Glomerular visceral epithelial cell (primary cell): Measurements from ENCODE around the gene TAF3.

ENCODE experiments used
- DNase-seq: peaks from one replicate; pipeline ENCODE4 v3.0.0-alpha.2; 2016; ENCODE audit errors: extremely low spot score

Gene TAF3

GRCh38 chr10:7874864-7875263 lies 56.6 kb downstream of the TAF3 start:
- DNase-seq: no peak

GRCh38 chr10:7876541-7877127 lies 58.3 kb downstream of the TAF3 start:
- DNase-seq: no peak

GRCh38 chr10:7881119-7881518 lies 62.8 kb downstream of the TAF3 start:
- no peak for DNase-seq

DNA sequence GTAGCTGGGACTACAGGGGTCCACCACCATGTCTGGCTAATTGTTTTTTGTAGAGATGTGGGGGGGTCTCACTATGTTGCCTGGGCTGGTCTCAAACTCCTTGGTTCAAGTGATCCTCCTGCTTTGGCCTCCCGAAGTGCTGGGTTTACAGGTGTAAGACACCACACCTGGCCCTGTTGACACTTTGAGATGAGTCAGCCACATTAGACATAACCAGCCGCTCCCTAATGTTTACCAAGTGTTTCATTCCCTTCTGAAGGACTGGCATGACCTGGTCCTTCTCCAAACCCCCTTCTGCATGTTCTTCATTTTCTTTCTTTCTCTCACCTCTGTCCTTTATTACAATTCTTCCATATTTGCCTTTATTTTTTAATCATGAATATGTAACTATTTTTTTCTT lies 67.8 kb downstream of the TAF3 start:
- no peak for DNase-seq

DNA sequence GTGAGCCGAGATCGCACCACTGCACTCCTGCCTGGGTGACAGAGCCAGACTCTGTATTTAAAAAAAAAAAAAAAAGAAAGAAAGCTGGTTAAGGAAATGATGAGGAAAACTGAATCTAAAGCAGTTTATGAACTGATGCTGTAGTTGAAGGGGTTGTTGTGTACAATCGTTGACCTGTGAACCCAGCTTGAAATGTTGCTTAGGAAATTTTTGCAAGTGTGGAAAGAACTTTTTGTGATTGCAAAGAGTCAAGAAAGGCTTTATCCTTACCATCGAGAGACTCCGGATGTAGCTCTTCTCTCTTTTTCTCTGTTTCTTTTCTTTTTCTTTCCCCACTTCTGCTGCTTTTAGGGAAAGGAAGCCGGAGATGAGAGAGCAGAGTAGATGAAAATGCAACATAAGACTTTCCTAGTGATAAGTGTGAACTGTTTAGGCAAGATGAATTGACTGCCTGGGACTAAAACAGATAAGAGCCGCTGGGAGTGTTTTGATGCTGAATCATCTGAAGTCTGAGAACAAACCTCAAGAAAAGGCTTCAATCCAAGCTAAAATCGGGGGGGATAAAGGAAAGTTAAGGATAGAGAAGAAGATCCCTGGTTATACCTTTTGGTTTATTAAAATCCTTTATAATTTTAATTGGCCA lies 69.0 kb downstream of the TAF3 start:
- no peak for DNase-seq

DNA sequence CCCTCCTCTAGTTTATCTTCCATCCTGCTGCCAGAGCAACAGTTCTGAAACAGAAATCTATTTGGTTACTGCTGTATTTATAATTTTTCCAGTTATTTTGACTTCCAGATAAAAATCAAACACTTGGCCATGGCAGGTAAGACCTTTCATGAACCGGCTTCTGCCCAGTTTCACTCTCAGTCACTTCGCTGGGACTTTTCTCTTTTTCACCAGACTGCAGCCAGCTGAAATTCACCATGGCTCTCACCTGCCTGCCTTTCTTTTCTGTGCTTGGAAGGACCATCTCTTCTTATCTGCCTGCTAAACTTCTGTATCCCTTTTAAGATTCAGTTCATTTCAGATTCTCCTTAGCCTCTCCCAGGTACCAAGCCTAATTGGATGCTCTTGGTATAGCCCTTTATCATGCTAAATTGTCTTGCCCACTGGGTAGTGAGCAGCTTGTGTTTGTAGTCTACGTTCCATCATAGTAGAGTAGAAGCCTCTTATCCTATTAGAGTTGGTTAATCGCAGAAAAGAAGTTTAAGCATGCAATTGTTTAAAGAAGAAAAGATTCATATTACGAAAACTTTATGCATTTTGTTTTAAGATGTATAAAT lies 71.7 kb downstream of the TAF3 start:
- no peak for DNase-seq

DNA sequence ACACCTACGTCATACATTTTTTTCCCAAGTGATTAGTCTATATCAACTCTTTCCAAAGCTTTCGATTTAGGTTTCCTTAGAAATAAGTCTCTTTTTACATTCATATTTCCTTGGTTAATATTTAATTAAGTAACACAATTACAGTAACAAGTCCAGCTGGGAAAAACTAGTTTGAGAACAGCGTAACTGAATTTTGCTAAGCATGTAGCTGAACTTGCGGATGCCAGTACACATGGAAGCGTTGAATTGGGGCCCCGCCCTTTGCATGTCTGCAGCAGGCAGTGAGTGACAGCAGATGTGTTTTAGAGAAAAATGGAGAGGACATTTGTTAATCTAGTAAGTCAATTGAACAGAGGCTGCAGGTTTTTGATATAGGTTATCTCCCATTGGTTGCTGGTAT lies 72.5 kb downstream of the TAF3 start:
- DNase-seq: no peak

DNA sequence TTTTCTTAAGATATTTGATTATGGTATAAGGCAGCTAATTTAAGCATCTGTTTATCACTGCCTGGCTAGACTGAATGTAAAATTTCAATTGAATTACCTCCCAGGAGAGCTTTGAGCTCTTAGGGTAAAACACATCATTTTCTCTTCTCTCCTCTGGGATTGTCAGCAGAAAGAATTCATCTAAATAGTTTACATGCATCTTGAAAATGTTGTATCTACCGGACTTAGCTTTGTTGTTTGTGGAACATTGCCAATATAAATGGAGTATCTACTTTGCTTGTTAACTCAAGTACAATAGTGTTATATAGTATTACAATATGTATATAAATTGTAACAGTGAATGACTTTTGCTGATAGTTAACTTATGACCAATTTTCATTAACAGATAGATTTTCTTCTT lies 73.3 kb downstream of the TAF3 start:
- DNase-seq: no peak

DNA sequence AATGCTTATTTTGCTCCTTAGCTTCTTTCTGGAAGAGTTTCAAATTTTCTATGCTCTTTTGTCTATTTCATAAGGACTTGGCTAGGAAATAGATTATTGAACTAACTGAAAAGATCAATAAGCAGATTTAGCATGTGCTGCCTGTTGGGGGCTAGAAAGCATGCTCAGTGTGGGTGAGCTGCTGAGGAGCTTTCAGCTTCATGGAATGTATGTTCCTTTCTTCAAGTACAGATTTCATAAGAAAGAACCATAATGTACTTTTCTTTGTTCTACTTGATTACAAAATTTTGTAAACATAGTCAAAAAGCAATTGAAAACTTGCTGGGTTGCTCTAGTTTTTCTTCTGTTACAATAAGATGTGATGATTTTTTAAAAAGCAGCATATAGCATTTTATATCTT lies 73.8 kb downstream of the TAF3 start:
- DNase-seq: no peak

GRCh38 chr10:7895699-7896090 lies 77.4 kb downstream of the TAF3 start:
- DNase-seq: no peak

- no peak for DNase-seq
These were observed 78.0 kb downstream of the TAF3 start for GRCh38 chr10:7896297-7896696.

DNA sequence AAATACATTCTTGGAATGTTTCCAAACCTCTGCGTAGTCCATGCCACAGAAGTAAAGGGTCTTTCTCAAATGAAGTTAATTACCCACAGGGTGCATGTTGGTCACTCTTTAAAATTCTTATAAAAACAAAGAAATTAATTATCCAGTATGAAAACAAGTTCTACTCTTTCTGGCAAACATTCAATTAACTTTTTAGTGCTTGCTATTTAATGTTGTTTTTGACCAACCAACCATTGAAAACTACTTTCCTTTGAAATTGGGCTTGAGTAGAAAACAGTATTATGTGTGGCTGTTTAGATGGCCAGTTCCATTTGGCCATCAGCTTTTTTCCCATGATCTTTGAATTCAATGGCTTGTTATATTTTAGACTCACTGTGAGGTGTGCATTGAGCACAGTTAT lies 83.0 kb downstream of the TAF3 start:
- DNase-seq: no peak

DNA sequence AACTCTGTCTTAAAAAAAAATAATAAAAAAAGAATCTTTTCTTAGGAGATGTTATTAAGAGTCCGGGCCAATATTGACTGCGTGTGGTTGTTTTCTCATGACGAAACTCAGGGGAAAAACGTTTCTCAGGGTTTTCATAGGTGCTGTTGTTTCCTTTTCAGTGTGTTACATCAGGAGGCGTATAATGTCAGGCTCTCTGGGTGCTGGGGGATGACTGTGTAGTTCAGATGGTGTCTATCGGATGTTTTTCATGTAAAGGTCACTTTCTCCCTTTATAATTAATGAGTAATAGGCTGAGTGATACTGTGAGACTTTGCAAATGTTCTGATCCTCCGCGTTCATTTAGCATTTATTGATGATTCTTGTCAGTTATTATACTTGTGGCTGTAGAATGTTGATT lies 84.1 kb downstream of the TAF3 start:
- DNase-seq: no peak

- DNase-seq: no peak
These were observed 85.5 kb downstream of the TAF3 start for GRCh38 chr10:7903851-7904250.

GRCh38 chr10:7906128-7906527 lies 87.8 kb downstream of the TAF3 start:
- DNase-seq: no peak

- no peak for DNase-seq
These were observed 90.4 kb downstream of the TAF3 start for GRCh38 chr10:7908541-7909210.

- no peak for DNase-seq
These were observed 95.0 kb downstream of the TAF3 start for GRCh38 chr10:7913126-7913872.

GRCh38 chr10:7915923-7916536 lies 97.7 kb downstream of the TAF3 start:
- no peak for DNase-seq

- no peak for DNase-seq
These were observed 99.4 kb downstream of the TAF3 start for GRCh38 chr10:7917736-7918135.

DNA sequence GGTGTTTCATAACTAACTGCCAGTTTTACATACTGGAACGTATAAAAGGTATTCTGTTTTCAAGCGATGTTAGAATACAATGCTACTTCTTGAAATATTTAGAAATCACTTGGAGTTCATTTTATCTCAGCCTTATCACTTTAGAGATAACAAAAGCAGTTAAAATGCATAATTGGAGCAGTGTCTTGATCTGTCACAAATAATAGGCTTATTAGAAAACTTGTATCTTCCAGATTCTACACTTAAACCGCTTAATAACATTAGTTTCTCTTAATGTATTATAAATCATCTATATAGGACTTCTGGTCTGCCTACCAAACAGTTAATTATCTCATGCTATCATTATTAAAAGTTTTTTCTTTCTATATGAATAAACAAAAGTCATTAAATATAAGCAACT lies 104.4 kb downstream of the TAF3 start:
- no peak for DNase-seq

DNA sequence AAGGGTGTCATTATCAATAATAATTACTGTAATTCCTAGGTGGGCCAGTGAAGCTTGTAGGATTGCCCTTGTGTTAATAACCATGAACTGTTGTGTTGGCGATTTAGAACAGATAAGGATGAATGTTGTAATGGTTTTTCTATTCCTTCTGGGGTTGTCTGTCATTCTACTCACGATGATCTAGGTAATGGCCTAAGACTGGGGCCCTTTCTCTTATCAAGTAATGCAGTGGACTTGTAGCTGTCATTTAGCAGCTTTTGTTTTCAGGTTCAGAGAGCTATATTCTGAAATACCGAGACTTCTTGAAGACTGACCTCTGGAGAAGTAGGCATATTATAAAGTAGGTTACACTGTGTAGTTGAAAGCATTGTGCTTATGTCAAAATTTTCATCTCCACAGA lies 110.2 kb downstream of the TAF3 start:
- DNase-seq: no peak
